Measurements from ENCODE around the gene HSD17B13.

DNA sequence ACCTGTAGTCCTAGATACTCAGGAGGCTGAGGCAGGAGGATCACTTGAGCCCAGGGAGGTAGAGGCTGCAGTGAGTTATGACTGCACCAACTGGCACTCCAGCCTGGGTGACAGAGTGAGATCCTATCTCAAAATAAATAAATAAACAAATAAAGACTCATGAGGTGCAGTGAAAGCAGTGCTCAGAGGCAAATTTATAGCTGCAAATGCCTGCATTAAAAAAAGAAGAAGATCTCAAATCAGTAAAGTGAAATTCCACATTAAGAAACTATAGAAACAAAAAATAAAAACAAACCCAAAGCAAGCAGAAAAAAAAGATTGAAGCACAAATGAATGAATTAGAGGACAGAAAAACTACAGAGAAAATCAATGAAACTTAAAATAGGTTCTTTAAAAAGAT lies 22.5 kb upstream of the HSD17B13 start:
- TF ChIP-seq POLR2AphosphoS5 (IDR thresholded peaks at IDR 0.05) (no peak), POLR2A (IDR thresholded peaks at IDR 0.05) (no peak)
- TF ChIP-seq, protein P1, sequence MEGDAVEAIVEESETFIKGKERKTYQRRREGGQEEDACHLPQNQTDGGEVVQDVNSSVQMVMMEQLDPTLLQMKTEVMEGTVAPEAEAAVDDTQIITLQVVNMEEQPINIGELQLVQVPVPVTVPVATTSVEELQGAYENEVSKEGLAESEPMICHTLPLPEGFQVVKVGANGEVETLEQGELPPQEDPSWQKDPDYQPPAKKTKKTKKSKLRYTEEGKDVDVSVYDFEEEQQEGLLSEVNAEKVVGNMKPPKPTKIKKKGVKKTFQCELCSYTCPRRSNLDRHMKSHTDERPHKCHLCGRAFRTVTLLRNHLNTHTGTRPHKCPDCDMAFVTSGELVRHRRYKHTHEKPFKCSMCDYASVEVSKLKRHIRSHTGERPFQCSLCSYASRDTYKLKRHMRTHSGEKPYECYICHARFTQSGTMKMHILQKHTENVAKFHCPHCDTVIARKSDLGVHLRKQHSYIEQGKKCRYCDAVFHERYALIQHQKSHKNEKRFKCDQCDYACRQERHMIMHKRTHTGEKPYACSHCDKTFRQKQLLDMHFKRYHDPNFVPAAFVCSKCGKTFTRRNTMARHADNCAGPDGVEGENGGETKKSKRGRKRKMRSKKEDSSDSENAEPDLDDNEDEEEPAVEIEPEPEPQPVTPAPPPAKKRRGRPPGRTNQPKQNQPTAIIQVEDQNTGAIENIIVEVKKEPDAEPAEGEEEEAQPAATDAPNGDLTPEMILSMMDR (IDR thresholded peaks at IDR 0.05) = no peak
